Hypothalamus (tissue), 51 donors: Measurements from ENCODE around the gene NPM1.
A peak's percentile ranks its signal among the peaks of the same experiment; 100 is the strongest.

Experiments used
- DNase-seq, 51 donors: peaks; one replicate each; lab custom pipeline; 2025; lab: John Stamatoyannopoulos, UW

The NPM1 gene

GRCh38 chr5:171445644-171446516, 58.2 kb downstream of the NPM1 start:
- peak in 1 of 51 donors; percentile 13 for DNase-seq

DNA sequence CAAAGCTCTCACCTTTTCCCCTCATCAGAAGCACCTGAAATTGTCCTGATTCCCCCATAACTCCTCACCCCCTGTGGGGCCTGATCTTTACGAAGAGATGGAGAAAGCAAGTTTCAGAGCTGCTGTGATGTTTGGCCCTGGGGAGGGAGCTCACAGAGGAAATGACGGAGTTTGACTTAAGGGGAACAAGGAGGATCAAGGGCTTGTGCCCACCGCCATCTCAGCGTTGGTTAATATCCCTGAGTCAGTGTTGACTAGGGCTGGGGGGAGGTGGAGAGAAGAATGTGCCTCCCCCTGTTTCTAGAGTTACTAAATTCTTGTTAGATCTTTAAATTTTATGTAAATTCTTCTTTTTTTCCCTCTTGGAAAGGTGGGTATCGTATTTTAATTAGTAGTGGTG, 59.6 kb downstream of the NPM1 start:
- no peak for DNase-seq

GRCh38 chr5:171449426-171449825, 61.8 kb downstream of the NPM1 start:
- no peak for DNase-seq

DNA sequence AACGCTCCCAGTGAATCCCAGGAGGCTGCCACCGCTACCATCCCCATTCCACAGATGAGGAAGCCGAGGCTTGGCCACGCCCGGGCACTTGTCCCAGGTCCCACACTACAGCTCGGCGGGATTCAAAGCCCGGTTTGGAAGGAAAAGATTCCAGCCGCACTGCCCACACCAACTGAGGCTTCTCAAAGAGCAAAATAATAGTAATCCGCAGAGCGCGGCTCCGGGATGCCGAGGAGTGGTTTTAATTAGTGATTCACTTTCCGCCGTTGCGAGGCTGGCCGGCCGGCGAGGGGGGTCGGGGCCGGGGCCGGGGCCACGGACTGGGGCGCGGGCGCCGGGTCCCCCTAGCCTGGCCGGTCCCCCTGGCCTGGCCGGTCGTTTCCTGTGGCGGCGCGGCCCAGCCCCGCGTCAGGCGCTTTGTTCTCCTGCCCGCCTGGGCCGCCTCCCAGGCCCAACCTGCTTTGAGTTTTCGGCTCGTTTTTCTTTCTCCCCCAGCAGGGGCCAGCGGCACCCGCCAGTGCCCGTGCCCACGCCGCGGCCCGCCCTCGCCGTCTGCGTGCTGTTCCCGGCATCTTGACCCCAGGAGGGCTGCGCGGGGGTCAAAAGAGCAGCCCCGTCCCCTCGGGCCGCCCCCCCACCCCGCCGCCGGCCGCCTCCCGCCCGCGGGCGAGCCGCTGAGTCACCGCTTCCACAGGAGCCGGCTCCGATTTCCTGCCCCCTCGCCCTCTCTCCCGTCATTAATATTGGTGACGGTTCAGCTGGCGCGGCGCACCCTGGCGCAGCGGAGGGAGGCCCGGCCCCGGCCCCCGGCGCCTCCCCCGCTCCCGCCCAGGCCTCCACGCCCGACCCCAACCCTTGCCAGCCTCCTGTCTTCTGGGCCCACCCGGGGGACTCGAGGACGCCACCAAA, 63.0 kb downstream of the NPM1 start:
- peak in 7 of 51 donors; percentile 3 to 46 (median 12) for DNase-seq

- DNase-seq: no peak
These were observed 63.8 kb downstream of the NPM1 start for GRCh38 chr5:171451421-171451820.

GRCh38 chr5:171453056-171453725, 65.5 kb downstream of the NPM1 start:
- no peak for DNase-seq

DNA sequence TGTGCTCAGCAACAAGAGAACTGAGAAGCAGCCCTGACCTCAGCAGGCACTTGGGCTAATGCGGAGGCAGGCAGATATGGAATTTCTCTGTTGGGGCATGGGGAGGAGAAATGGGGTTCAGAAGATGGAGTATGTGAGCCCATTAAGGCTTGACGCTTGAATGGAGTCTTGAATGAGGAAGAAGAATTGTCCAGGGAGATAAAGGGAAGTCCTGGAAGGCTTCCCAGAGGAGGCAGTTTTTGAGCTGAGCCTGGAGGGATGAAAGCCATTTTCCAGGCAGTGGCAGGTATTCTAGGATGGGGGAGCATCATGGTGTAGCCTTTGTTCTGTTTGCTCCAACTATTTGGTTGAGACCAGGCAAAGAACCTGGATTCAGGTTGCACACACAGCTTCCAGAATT, 66.3 kb downstream of the NPM1 start:
- no peak for DNase-seq

GRCh38 chr5:171454549-171454948, 66.9 kb downstream of the NPM1 start:
- DNase-seq: no peak

DNA sequence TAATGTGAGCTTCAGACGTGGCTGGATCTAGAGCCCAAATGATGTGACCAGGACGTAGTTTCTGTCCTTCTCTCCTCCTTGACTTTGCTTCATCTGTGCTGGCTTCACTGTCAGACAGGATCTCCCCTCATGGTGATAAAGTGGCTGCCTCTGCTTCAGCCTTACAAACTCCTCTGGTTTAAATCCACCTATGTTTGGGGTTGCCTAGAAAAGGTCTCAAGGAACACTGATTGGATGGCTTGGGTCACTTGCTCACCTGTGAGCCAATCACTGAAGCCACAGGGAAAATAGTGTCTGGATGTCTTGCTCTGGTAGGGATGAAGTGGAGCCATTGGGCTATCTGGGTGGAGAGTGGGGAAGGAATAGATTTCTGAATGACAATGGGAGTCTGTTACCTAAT, 67.9 kb downstream of the NPM1 start:
- no peak for DNase-seq

GRCh38 chr5:171457208-171457981, 69.7 kb downstream of the NPM1 start:
- DNase-seq: no peak

DNA sequence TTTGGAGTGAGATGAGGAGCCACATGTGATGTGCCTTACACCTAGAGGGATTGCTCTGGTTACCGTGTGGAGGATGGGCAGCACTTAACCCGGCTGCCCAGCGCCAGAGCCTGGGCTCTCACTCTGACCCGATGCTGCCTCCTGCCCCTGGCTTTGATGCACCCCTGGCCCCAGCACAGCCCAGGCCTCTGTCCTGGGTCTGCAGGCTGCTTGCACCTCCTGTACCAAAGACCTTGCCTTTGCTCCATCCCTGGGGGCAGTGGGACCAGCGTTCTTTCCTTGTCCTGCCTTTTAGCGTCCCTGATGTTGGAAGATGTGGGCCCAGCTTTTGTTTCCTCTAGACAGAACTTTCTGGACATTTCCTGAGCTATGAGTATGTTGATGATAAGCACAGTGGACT, 72.2 kb downstream of the NPM1 start:
- no peak for DNase-seq
